K562 (cell line): ENCODE results near the gene ATXN1.

Experiments used
- CBX2 ChIP-seq: fragments of 200-600 bp; sonication (generic); IDR thresholded peaks from one replicate; pipeline ENCODE4 v1.6.1; 2012; ENCODE audit warnings: mild to moderate bottlenecking, low read length, inconsistent platforms; ENCODE audit not compliant: insufficient read depth, poor library complexity, severe bottlenecking
- CTCF ChIP-seq, 3 experiments: IDR thresholded peaks in 2 of 3; conservative IDR thresholded peaks in 1 of 3; 2 replicates each; pipeline ENCODE4 v1.5.1; 2011 to 2012; ENCODE audit warnings: low read length in 3 of 3, mild to moderate bottlenecking in 3 of 3, control low read depth in 2 of 3, improper control_type of control experiment in 1 of 3, inconsistent platforms in 1 of 3, low read depth in 1 of 3, mixed read lengths in 1 of 3, moderate library complexity in 1 of 3; ENCODE audit not compliant: insufficient read depth in 2 of 3
- EZH2 ChIP-seq: IDR thresholded peaks from 2 replicates; pipeline ENCODE4 v1.6.1; 2012; ENCODE audit warnings: low read depth, mild to moderate bottlenecking, inconsistent platforms, low read length, borderline replicate concordance
- JUN ChIP-seq, 2 experiments: sonication (generic) in 1 of 2; formaldehyde crosslinking in 1 of 2; IDR thresholded peaks; 2 replicates each; pipeline versions ENCODE4 v1.6.1 to v1.8.0; 2012 to 2022; ENCODE audit warnings: borderline replicate concordance in 2 of 2, mild to moderate bottlenecking in 2 of 2, improper control_type of control experiment in 1 of 2, low read depth in 1 of 2, low read length in 1 of 2, missing genetic modification reagents in 1 of 2
- NCOA2 ChIP-seq, 2 experiments: fragments of 450-650 bp; IDR thresholded peaks; 2 replicates each; pipeline ENCODE4 v1.6.1; 2018; ENCODE audit warnings: mild to moderate bottlenecking in 2 of 2, moderate library complexity in 1 of 2; ENCODE audit not compliant: partially characterized antibody in 2 of 2
- POLR2AphosphoS5 ChIP-seq: IDR thresholded peaks from 2 replicates; pipeline ENCODE4 v1.6.1; 2011; ENCODE audit warnings: mild to moderate bottlenecking, low read depth, low read length, moderate library complexity; ENCODE audit not compliant: control insufficient read depth, insufficient read depth
- SIN3A ChIP-seq, 2 experiments: fragments of 150-350 bp in 1 of 2; IDR thresholded peaks; 2 replicates each; pipeline ENCODE4 v1.6.1; 2011 to 2016; ENCODE audit warnings: borderline replicate concordance in 2 of 2, low read depth in 2 of 2, low read length in 2 of 2, mild to moderate bottlenecking in 2 of 2, moderate library complexity in 2 of 2; ENCODE audit not compliant: control insufficient read depth in 1 of 2
- ZNF143 ChIP-seq: sonication (generic); formaldehyde crosslinking; IDR thresholded peaks from 2 replicates; pipeline ENCODE4 v1.9.0; 2022; ENCODE audit warnings: mild to moderate bottlenecking, missing genetic modification reagents

- TF ChIP-seq JUN (IDR thresholded peaks at IDR 0.05; ENCODE audit: borderline replicate concordance, low read depth, low read length) (no peak), JUN (CRISPR knock-in tag; IDR thresholded peaks at IDR 0.05; ENCODE audit: borderline replicate concordance) (no peak), POLR2AphosphoS5 (no peak), CBX2 (no peak), NCOA2 (IDR thresholded peaks at IDR 0.05; ENCODE audit: partially characterized antibody in 2 of 2) (no peak), CTCF (IDR thresholded peaks at IDR 0.05 in 2 of 3, conservative IDR thresholded peaks at IDR 0.05 in 1 of 3; ENCODE audit: insufficient read depth in 2 of 3, low read depth in 1 of 3, low read length in 3 of 3) (no peak), SIN3A (IDR thresholded peaks at IDR 0.05; ENCODE audit: borderline replicate concordance in 2 of 2, control insufficient read depth in 1 of 2, low read depth in 2 of 2, low read length in 2 of 2) (no peak), ZNF143 (CRISPR knock-in tag) (no peak), EZH2 (no peak)
Observed at GRCh38 chr6:16696496-16696895, 64.8 kb downstream of the ATXN1 start.
